ENCODE results near the gene DOCK8. TPM values are rescaled to one million over a fixed set of nuclear protein-coding genes. Genes with fewer than 3 reads are reported as not detected.
A peak's percentile ranks its signal among the peaks of the same experiment; 100 is the strongest.

Gene DOCK8
- total RNA-seq, 1 donor from 2014 or later, result 5.1 TPM

- peak overlapping the region; percentile 92 for H3K4me3 Mint-ChIP-seq
- peaks cover 11% of the 10 kb centered on the region for H3K27me3 Mint-ChIP-seq
- H3K36me3 Mint-ChIP-seq, result peaks cover 5% of the 10 kb centered on the region
- no peaks in the 10 kb centered on the region for H3K9me3 Mint-ChIP-seq
- H3K4me1 Mint-ChIP-seq (ENCODE audit: unreplicated experiment), result peaks cover 18% of the 10 kb centered on the region
- DNase-seq (ENCODE audit: extremely low spot score, unreplicated experiment), result peak; percentile 69
- H3K27ac Mint-ChIP-seq, result peak overlapping the region; percentile 6
- no peak for TF ChIP-seq CTCF (conservative IDR thresholded peaks at IDR 0.05)
These were observed 290.5 kb downstream of the DOCK8 start for GRCh38 chr9:504921-505740.

GRCh38 chr9:505741-506059, 291.0 kb downstream of the DOCK8 start:
- peaks cover 5% of the 10 kb centered on the region for H3K36me3 Mint-ChIP-seq
- peak overlapping the region; percentile 92 for H3K4me3 Mint-ChIP-seq
- H3K9me3 Mint-ChIP-seq, result no peaks in the 10 kb centered on the region
- peaks cover 11% of the 10 kb centered on the region for H3K27me3 Mint-ChIP-seq
- H3K4me1 Mint-ChIP-seq (ENCODE audit: unreplicated experiment), result peaks cover 18% of the 10 kb centered on the region
- peak overlapping the region; percentile 6 for H3K27ac Mint-ChIP-seq
- DNase-seq (ENCODE audit: extremely low spot score, unreplicated experiment), result no peak
- peak; percentile 25 for TF ChIP-seq CTCF (conservative IDR thresholded peaks at IDR 0.05)

- Mint-ChIP-seq H3K4me3 (peak overlapping the region; percentile 92), H3K9me3 (no peaks in the 10 kb centered on the region), H3K27ac (peak overlapping the region; percentile 6), H3K27me3 (peaks cover 11% of the 10 kb centered on the region), H3K4me1 (ENCODE audit: unreplicated experiment) (peaks cover 18% of the 10 kb centered on the region), H3K36me3 (peaks cover 5% of the 10 kb centered on the region)
- no peak for TF ChIP-seq CTCF (conservative IDR thresholded peaks at IDR 0.05)
- DNase-seq (ENCODE audit: extremely low spot score, unreplicated experiment), result no peak
These were observed 291.6 kb downstream of the DOCK8 start for GRCh38 chr9:506281-506680.

- peaks cover 6% of the 10 kb centered on the region for H3K9me3 Mint-ChIP-seq
- H3K4me3 Mint-ChIP-seq, result no peak overlapping the region
- DNase-seq (ENCODE audit: extremely low spot score, unreplicated experiment), result no peak
- peaks cover 6% of the 10 kb centered on the region for H3K36me3 Mint-ChIP-seq
- no peak for TF ChIP-seq CTCF (conservative IDR thresholded peaks at IDR 0.05)
- no peak overlapping the region for H3K27ac Mint-ChIP-seq
- peaks cover 11% of the 10 kb centered on the region for H3K4me1 Mint-ChIP-seq (ENCODE audit: unreplicated experiment)
- no peaks in the 10 kb centered on the region for H3K27me3 Mint-ChIP-seq
These were observed 297.2 kb downstream of the DOCK8 start for GRCh38 chr9:511861-512260.

- no peak for TF ChIP-seq CTCF (conservative IDR thresholded peaks at IDR 0.05)
- H3K4me3 Mint-ChIP-seq, result no peak overlapping the region
- H3K9me3 Mint-ChIP-seq, result peaks cover 6% of the 10 kb centered on the region
- peaks cover 6% of the 10 kb centered on the region for H3K36me3 Mint-ChIP-seq
- peaks cover 11% of the 10 kb centered on the region for H3K4me1 Mint-ChIP-seq (ENCODE audit: unreplicated experiment)
- no peaks in the 10 kb centered on the region for H3K27me3 Mint-ChIP-seq
- no peak for DNase-seq (ENCODE audit: extremely low spot score, unreplicated experiment)
- H3K27ac Mint-ChIP-seq, result no peak overlapping the region
These were observed 298.0 kb downstream of the DOCK8 start for GRCh38 chr9:512555-513272.

Other genes starting within 250 kb of the DOCK8 start
- gene WASHC1, start 185.4 kb upstream of the DOCK8 start, total RNA-seq (ENCODE audit: low replicate concordance), result 21.4 and 24.2 TPM in 2 replicates
- gene FOXD4, start 96.4 kb upstream of the DOCK8 start, total RNA-seq (ENCODE audit: low replicate concordance), result 0.17 and 0.75 TPM in 2 replicates
- 22.7 and 29.2 TPM in 2 replicates for gene ZNG1A, start 35.8 kb upstream of the DOCK8 start, total RNA-seq (ENCODE audit: low replicate concordance)

Measured in type B pancreatic cell (in vitro differentiated cells).